Measurements from ENCODE around the gene ADAM22. TPM values are rescaled to one million over a fixed set of nuclear protein-coding genes. Genes with fewer than 3 reads are reported as not detected.

The ADAM22 gene
- total and polyA plus RNA-seq, 10 of the 15 experiments (the other 5 are each of a cell fraction or from before 2014, with no cell fraction given) = 1.4 to 24.5 (median 7.6) TPM

GRCh38 chr7:87999261-87999660 lies 65.2 kb downstream of the ADAM22 start:
- SMC1A ChIA-PET (ENCODE audit: uncharacterized antibody, unreplicated experiment) = interaction anchor here (1.2 to 1.4 kb wide), 3 partner anchors 15 to 64 kb away, joined by 4 to 5 read pairs (median 4); no protein-coding TSS in a partner anchor
- Histone ChIP-seq H3K4me3 (no peak overlapping the region), H3K4me1 (ENCODE audit: control insufficient read depth, insufficient read depth, low read length) (no peaks in the 10 kb centered on the region), H3K79me2 (ENCODE audit: control insufficient read depth, insufficient read depth, low read length) (no peaks in the 10 kb centered on the region), H3K9ac (ENCODE audit: control insufficient read depth, insufficient read depth, low read length) (no peak overlapping the region), H2AFZ (ENCODE audit: control insufficient read depth, low read depth, low read length) (no peak overlapping the region), H3K36me3 (ENCODE audit: control insufficient read depth in 2 of 2, insufficient read depth in 2 of 2, low read length in 1 of 2) (no peaks in the 10 kb centered on the region), H3K9me3 (replicated peaks; ENCODE audit: control insufficient read depth, insufficient read depth, low read length) (no peaks in the 10 kb centered on the region), H3K27ac (ENCODE audit: control insufficient read depth, insufficient read depth) (no peak overlapping the region), H3K27me3 (replicated peaks in 1 of 2; ENCODE audit: control insufficient read depth in 2 of 2, insufficient read depth in 2 of 2, low read length in 1 of 2) (no peaks in the 10 kb centered on the region), H4K20me1 (ENCODE audit: control insufficient read depth, insufficient read depth) (no peaks in the 10 kb centered on the region), H3K4me2 (ENCODE audit: control insufficient read depth, insufficient read depth) (no peak overlapping the region)
- BruUV-seq (replicated peaks) = no TSS peak
- DNase-seq (ENCODE audit: low read depth, low spot score) (no peak), FAIRE-seq (no peak), ATAC-seq (no peak)
- 96% methylated on average over 1 of the region's 1 CpG for whole genome bisulfite sequencing (ENCODE audit: insufficient coverage, insufficient replicate concordance, low lambda C conversion rate, missing lambda C conversion rate)
- in situ Hi-C loops (cut with MboI) (no loop called here), intact Hi-C loops (cut with micrococcal nuclease; ENCODE audit: unreplicated experiment) (no loop called here)
- CTCF ChIA-PET = interaction anchor here (1.5 kb wide), 1 partner anchor 112 kb away, joined by 4 read pairs; no protein-coding TSS in a partner anchor
- RAD21 ChIA-PET (ENCODE audit: unreplicated experiment) = no interaction called here
- POLR2A ChIA-PET = interaction anchor here (0.8 kb wide), 1 partner anchor 58 kb away, joined by 3 read pairs; no protein-coding TSS in a partner anchor
- TF ChIP-seq SUZ12 (IDR thresholded peaks at IDR 0.05; ENCODE audit: unreplicated experiment) (no peak), SUPT20H (IDR thresholded peaks at IDR 0.05; ENCODE audit: borderline replicate concordance, control insufficient read depth, low read depth, low read length) (no peak), ZNF24 (IDR thresholded peaks at IDR 0.05) (no peak), EZH2 (IDR thresholded peaks at IDR 0.05; ENCODE audit: borderline replicate concordance, control insufficient read depth, low read depth, low read length) (no peak), CEBPZ (IDR thresholded peaks at IDR 0.05; ENCODE audit: low read depth, low read length) (no peak), GATAD2B (conservative IDR thresholded peaks at IDR 0.05; ENCODE audit: low read depth) (no peak), CUX1 (IDR thresholded peaks at IDR 0.05; ENCODE audit: insufficient replicate concordance, low read depth, low read length) (no peak), USF1 (IDR thresholded peaks at IDR 0.05; ENCODE audit: borderline replicate concordance, extremely low read length, insufficient read depth, low read depth, low read length) (no peak), RB1 (IDR thresholded peaks at IDR 0.05; ENCODE audit: borderline replicate concordance) (no peak), ZNF217 (IDR thresholded peaks at IDR 0.05) (no peak), DPF2 (IDR thresholded peaks at IDR 0.05) (no peak)

Data from GM12878 (cell line).